ENCODE measurements around the gene DCDC2C. TPM values are rescaled to one million over a fixed set of nuclear protein-coding genes. Genes with fewer than 3 reads are reported as not detected.

DCDC2C gene
- total RNA-seq, 1 donor from 2014 or later, result not detected

DNA sequence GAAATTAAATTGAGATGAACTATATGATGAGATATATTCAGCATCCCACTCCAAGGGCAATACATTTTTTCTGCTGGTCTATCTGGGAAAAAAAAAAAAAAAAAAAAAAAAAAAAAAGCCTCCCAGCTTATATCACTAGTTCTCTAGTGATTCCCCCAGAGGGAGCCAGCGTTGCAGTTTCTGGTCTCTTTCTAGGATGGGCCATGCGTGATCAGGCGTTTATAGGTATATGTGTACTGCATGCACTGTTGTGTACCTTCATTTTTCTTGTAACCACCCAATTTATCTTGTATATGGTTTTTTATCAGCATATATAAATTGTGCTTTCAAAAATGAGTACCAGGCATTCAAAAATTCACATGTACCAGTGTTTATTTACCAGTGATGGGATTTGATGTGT is 35.1 kb downstream of the DCDC2C start:
- no peak overlapping the region for H3K27ac ChIP-seq
- peak; percentile 72 for DNase-seq (ENCODE audit: low spot score)
- no peak overlapping the region for H2AFZ ChIP-seq (replicated peaks)
- H3K27me3 ChIP-seq, result no peaks in the 10 kb centered on the region
- H3K4me3 ChIP-seq, result no peak overlapping the region
- Mint-ChIP-seq H3K27ac (no peak overlapping the region), H3K4me3 (no peak overlapping the region), H3K27me3 (ENCODE audit: insufficient read depth, low read depth) (peaks cover 4% of the 10 kb centered on the region), H3K9me3 (peaks cover 2% of the 10 kb centered on the region), H3K4me1 (no peaks in the 10 kb centered on the region), H3K36me3 (no peaks in the 10 kb centered on the region)
- no peak for TF ChIP-seq EZH2 (IDR thresholded peaks at IDR 0.05)
- TF ChIP-seq, protein P1, sequence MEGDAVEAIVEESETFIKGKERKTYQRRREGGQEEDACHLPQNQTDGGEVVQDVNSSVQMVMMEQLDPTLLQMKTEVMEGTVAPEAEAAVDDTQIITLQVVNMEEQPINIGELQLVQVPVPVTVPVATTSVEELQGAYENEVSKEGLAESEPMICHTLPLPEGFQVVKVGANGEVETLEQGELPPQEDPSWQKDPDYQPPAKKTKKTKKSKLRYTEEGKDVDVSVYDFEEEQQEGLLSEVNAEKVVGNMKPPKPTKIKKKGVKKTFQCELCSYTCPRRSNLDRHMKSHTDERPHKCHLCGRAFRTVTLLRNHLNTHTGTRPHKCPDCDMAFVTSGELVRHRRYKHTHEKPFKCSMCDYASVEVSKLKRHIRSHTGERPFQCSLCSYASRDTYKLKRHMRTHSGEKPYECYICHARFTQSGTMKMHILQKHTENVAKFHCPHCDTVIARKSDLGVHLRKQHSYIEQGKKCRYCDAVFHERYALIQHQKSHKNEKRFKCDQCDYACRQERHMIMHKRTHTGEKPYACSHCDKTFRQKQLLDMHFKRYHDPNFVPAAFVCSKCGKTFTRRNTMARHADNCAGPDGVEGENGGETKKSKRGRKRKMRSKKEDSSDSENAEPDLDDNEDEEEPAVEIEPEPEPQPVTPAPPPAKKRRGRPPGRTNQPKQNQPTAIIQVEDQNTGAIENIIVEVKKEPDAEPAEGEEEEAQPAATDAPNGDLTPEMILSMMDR (IDR thresholded peaks at IDR 0.05), result peak; percentile 57
- peaks cover 13% of the 10 kb centered on the region for H3F3A ChIP-seq (ENCODE audit: low read depth)
- H3K4me1 ChIP-seq, result peaks cover 7% of the 10 kb centered on the region
- H4K20me1 ChIP-seq (ENCODE audit: low read depth), result no peaks in the 10 kb centered on the region
- no peak overlapping the region for H3K4me2 ChIP-seq
- H3K9ac ChIP-seq, result no peak overlapping the region
- H3K79me2 ChIP-seq (ENCODE audit: low read depth), result no peaks in the 10 kb centered on the region
- H3K36me3 ChIP-seq, result no peaks in the 10 kb centered on the region
- no peaks in the 10 kb centered on the region for H3K9me3 ChIP-seq (ENCODE audit: low read depth)

GRCh38 chr2:3739313-3739712 is 35.9 kb downstream of the DCDC2C start:
- DNase-seq (ENCODE audit: low spot score), result no peak
- TF ChIP-seq, protein P1 (IDR thresholded peaks at IDR 0.05), result no peak
- H3K79me2 ChIP-seq (ENCODE audit: low read depth), result no peaks in the 10 kb centered on the region
- no peak overlapping the region for H3K27ac ChIP-seq
- H3K9ac ChIP-seq, result no peak overlapping the region
- Mint-ChIP-seq H3K27ac (no peak overlapping the region), H3K4me3 (no peak overlapping the region), H3K9me3 (peaks cover 2% of the 10 kb centered on the region), H3K4me1 (no peaks in the 10 kb centered on the region), H3K36me3 (no peaks in the 10 kb centered on the region), H3K27me3 (ENCODE audit: insufficient read depth, low read depth) (no peaks in the 10 kb centered on the region)
- no peaks in the 10 kb centered on the region for H3K9me3 ChIP-seq (ENCODE audit: low read depth)
- no peak overlapping the region for H2AFZ ChIP-seq (replicated peaks)
- peaks cover 13% of the 10 kb centered on the region for H3F3A ChIP-seq (ENCODE audit: low read depth)
- no peaks in the 10 kb centered on the region for H3K27me3 ChIP-seq
- H3K4me3 ChIP-seq, result no peak overlapping the region
- H3K4me1 ChIP-seq, result peaks cover 7% of the 10 kb centered on the region
- H3K36me3 ChIP-seq, result no peaks in the 10 kb centered on the region
- no peak overlapping the region for H3K4me2 ChIP-seq
- H4K20me1 ChIP-seq (ENCODE audit: low read depth), result no peaks in the 10 kb centered on the region

GRCh38 chr2:3741396-3741795 is 38.0 kb downstream of the DCDC2C start:
- H3K9me3 Mint-ChIP-seq, result peaks cover 2% of the 10 kb centered on the region
- Histone ChIP-seq H3K4me1 (peaks cover 7% of the 10 kb centered on the region), H2AFZ (replicated peaks) (no peak overlapping the region), H3K27me3 (no peaks in the 10 kb centered on the region), H3K27ac (no peak overlapping the region), H3K9me3 (ENCODE audit: low read depth) (no peaks in the 10 kb centered on the region), H4K20me1 (ENCODE audit: low read depth) (no peaks in the 10 kb centered on the region), H3K79me2 (ENCODE audit: low read depth) (no peaks in the 10 kb centered on the region), H3K36me3 (no peaks in the 10 kb centered on the region), H3K4me2 (no peak overlapping the region), H3K4me3 (no peak overlapping the region), H3K9ac (no peak overlapping the region), H3F3A (ENCODE audit: low read depth) (peaks cover 13% of the 10 kb centered on the region)
- no peaks in the 10 kb centered on the region for H3K36me3 Mint-ChIP-seq
- TF ChIP-seq, protein P1 (IDR thresholded peaks at IDR 0.05), result no peak
- TF ChIP-seq EZH2phosphoT487 (IDR thresholded peaks at IDR 0.05) (no peak), EZH2 (IDR thresholded peaks at IDR 0.05) (no peak)
- H3K27me3 Mint-ChIP-seq (ENCODE audit: insufficient read depth, low read depth), result no peaks in the 10 kb centered on the region
- DNase-seq (ENCODE audit: low spot score), result no peak
- no peak overlapping the region for H3K27ac Mint-ChIP-seq
- H3K4me3 Mint-ChIP-seq, result no peak overlapping the region
- H3K4me1 Mint-ChIP-seq, result no peaks in the 10 kb centered on the region

Measured in neural progenitor cell (in vitro differentiated cells).